H4 (cell line): ENCODE results near the gene RPL41. TPM values are rescaled to one million over a fixed set of nuclear protein-coding genes. Genes with fewer than 3 reads are reported as not detected.
"Not testable (repeated sequence)": the region's sequence is repeated elsewhere in the genome, so short reads cannot be mapped to it uniquely, and the experiment has no call there.

Source experiments
- DNase-seq: peaks from one replicate; pipeline ENCODE4 v3.0.0-alpha.2; 2015; ENCODE audit warnings: low spot score
- total RNA-seq: library from RNA; depleted of rRNA; stranded (reverse); fragments of >200 nt; shearing (Covaris generic); gene quantifications from 2 replicates; pipeline ENCODE4 v1.2.3, GENCODE V29; 2014; rRNA removed

RPL41 gene
- 3,847 and 4,326 TPM in 2 replicates for total RNA-seq

GRCh38 chr12:56116267-56117081 lies at the start of gene RPL41:
RPL41 (plus strand) TSS chr12:56116633.
- peak; percentile 86 for DNase-seq

- DNase-seq, result no peak
Measured at GRCh38 chr12:56071648-56072047, 44.8 kb upstream of the RPL41 start.

GRCh38 chr12:56074396-56074795 lies 42.0 kb upstream of the RPL41 start:
- no peak for DNase-seq

GRCh38 chr12:56077966-56078365 lies 38.5 kb upstream of the RPL41 start:
- not testable (repeated sequence) for DNase-seq

- no peak for DNase-seq
Measured at GRCh38 chr12:56078427-56078826, 38.0 kb upstream of the RPL41 start.

- peak; percentile 64 for DNase-seq
Measured at GRCh38 chr12:56078931-56079722, 37.3 kb upstream of the RPL41 start.

- peak; percentile 74 for DNase-seq
Measured at GRCh38 chr12:56079723-56080555, 36.5 kb upstream of the RPL41 start, which contains the start of gene ERBB3. ERBB3 (plus strand) TSS chr12:56080165; CDS start chr12:56080301, 136 bp downstream.

- no peak for DNase-seq
Measured at GRCh38 chr12:56080556-56081138, 35.8 kb upstream of the RPL41 start.

GRCh38 chr12:56081393-56082347 lies 34.8 kb upstream of the RPL41 start:
- no peak for DNase-seq

GRCh38 chr12:56082382-56082781 lies 34.1 kb upstream of the RPL41 start:
- no peak for DNase-seq

- DNase-seq, result no peak
Measured at GRCh38 chr12:56082967-56083366, 33.5 kb upstream of the RPL41 start.

- no peak for DNase-seq
Measured at GRCh38 chr12:56084958-56085543, 31.4 kb upstream of the RPL41 start.

GRCh38 chr12:56086096-56086495 lies 30.3 kb upstream of the RPL41 start:
- no peak for DNase-seq

GRCh38 chr12:56086608-56087007 lies 29.8 kb upstream of the RPL41 start:
- DNase-seq, result no peak

GRCh38 chr12:56087220-56087619 lies 29.2 kb upstream of the RPL41 start:
- no peak for DNase-seq

GRCh38 chr12:56097738-56098137 lies 18.7 kb upstream of the RPL41 start:
- DNase-seq, result no peak

- no peak for DNase-seq
Measured at GRCh38 chr12:56098592-56098991, 17.8 kb upstream of the RPL41 start.

GRCh38 chr12:56099787-56100186 lies 16.6 kb upstream of the RPL41 start:
- no peak for DNase-seq

GRCh38 chr12:56101045-56101444 lies 15.4 kb upstream of the RPL41 start:
- DNase-seq, result no peak

GRCh38 chr12:56102683-56103065 lies 13.8 kb upstream of the RPL41 start:
- no peak for DNase-seq
